Measurements from ENCODE around the gene JSRP1.

- TF ChIP-seq POLR2A (IDR thresholded peaks at IDR 0.05) (no peak), CTCF (IDR thresholded peaks at IDR 0.05) (no peak), EP300 (IDR thresholded peaks at IDR 0.05) (no peak)
These were observed 9.3 kb downstream of the JSRP1 start for GRCh38 chr19:2246801-2247361.
